ENCODE results near the gene GRK1. TPM values are rescaled to one million over a fixed set of nuclear protein-coding genes. Genes with fewer than 3 reads are reported as not detected.

The GRK1 gene
- total RNA-seq, 1 experiment from 2014 or later: not detected

- Histone ChIP-seq H3K36me3 (ENCODE audit: low read depth) (no peaks in the 10 kb centered on the region), H3K4me2 (no peak overlapping the region), H3F3A (ENCODE audit: insufficient read depth, low read depth) (peaks cover 6% of the 10 kb centered on the region; the same call in 1 of the 2 replicates), H2AFZ (no peak overlapping the region), H4K20me1 (ENCODE audit: insufficient read depth) (no peaks in the 10 kb centered on the region), H3K4me1 (replicated peaks; ENCODE audit: insufficient read depth) (0 out of 2 replicates have a peak, but pooled peaks cover 12% of the 10 kb centered on the region), H3K9me2 (ENCODE audit: insufficient read depth) (no peaks in the 10 kb centered on the region), H3K4me3 (no peak overlapping the region), H3K9me3 (ENCODE audit: insufficient read depth, low read depth) (peaks cover 6% of the 10 kb centered on the region; the same call in 1 of the 2 replicates), H3K27ac (no peak overlapping the region), H3K79me2 (ENCODE audit: low read depth) (no peaks in the 10 kb centered on the region), H3K27me3 (ENCODE audit: insufficient read depth, low read depth) (peaks cover 51% of the 10 kb centered on the region)
- intact Hi-C loops (cut with micrococcal nuclease; ENCODE audit: unreplicated experiment): no loop called here
- CTCF ChIA-PET: no interaction called here
- DNase-seq: no peak
- POLR2A ChIA-PET (ENCODE audit: unreplicated experiment): no interaction called here
- no TSS peak for BruUV-seq (replicated peaks)
- no peak for TF ChIP-seq EZH2 (IDR thresholded peaks at IDR 0.05; ENCODE audit: low read depth)
- TF ChIP-seq, protein P1, sequence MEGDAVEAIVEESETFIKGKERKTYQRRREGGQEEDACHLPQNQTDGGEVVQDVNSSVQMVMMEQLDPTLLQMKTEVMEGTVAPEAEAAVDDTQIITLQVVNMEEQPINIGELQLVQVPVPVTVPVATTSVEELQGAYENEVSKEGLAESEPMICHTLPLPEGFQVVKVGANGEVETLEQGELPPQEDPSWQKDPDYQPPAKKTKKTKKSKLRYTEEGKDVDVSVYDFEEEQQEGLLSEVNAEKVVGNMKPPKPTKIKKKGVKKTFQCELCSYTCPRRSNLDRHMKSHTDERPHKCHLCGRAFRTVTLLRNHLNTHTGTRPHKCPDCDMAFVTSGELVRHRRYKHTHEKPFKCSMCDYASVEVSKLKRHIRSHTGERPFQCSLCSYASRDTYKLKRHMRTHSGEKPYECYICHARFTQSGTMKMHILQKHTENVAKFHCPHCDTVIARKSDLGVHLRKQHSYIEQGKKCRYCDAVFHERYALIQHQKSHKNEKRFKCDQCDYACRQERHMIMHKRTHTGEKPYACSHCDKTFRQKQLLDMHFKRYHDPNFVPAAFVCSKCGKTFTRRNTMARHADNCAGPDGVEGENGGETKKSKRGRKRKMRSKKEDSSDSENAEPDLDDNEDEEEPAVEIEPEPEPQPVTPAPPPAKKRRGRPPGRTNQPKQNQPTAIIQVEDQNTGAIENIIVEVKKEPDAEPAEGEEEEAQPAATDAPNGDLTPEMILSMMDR (conservative IDR thresholded peaks at IDR 0.05): no peak
Measured at GRCh38 chr13:113769881-113770280, 102.9 kb downstream of the GRK1 start.

DNA sequence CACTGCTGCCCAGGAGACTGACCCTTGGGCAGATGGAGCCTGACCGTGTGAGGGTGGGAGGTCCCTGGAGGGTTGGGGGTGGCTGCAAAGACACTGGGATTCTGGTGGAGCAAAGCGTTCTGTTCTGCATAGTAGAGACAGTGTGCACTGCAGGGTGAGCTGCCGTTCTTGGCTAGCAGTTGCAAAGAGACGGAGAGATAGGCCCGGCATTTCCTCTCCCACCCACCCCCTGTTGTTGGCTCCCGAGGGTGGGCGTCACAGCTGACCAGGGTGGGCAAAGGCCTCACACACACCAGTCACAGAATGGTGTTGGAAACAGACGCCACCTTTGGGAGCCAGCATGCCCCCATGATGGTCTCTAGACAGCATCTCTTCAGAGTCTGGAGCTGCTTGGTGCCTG is 103.4 kb downstream of the GRK1 start:
- DNase-seq: no peak
- Histone ChIP-seq H2AFZ (no peak overlapping the region), H3K9me3 (ENCODE audit: insufficient read depth, low read depth) (peaks cover 6% of the 10 kb centered on the region; the same call in 1 of the 2 replicates), H3K9me2 (ENCODE audit: insufficient read depth) (no peaks in the 10 kb centered on the region), H3K27me3 (ENCODE audit: insufficient read depth, low read depth) (peaks cover 50% of the 10 kb centered on the region), H4K20me1 (ENCODE audit: insufficient read depth) (no peaks in the 10 kb centered on the region), H3K79me2 (ENCODE audit: low read depth) (no peaks in the 10 kb centered on the region), H3K4me2 (no peak overlapping the region), H3K36me3 (ENCODE audit: low read depth) (no peaks in the 10 kb centered on the region), H3F3A (ENCODE audit: insufficient read depth, low read depth) (peaks cover 6% of the 10 kb centered on the region; the same call in 1 of the 2 replicates), H3K27ac (no peak overlapping the region), H3K4me3 (no peak overlapping the region), H3K4me1 (replicated peaks; ENCODE audit: insufficient read depth) (0 out of 2 replicates have a peak, but pooled peaks cover 12% of the 10 kb centered on the region)
- CTCF ChIA-PET: no interaction called here
- POLR2A ChIA-PET (ENCODE audit: unreplicated experiment): no interaction called here
- intact Hi-C loops (cut with micrococcal nuclease; ENCODE audit: unreplicated experiment): no loop called here
- no TSS peak for BruUV-seq (replicated peaks)
- TF ChIP-seq, protein P1 (conservative IDR thresholded peaks at IDR 0.05): no peak
- TF ChIP-seq EZH2 (IDR thresholded peaks at IDR 0.05; ENCODE audit: low read depth): no peak

GRCh38 chr13:113770937-113771336 is 103.9 kb downstream of the GRK1 start:
- Histone ChIP-seq H3F3A (ENCODE audit: insufficient read depth, low read depth) (peaks cover 6% of the 10 kb centered on the region; the same call in 1 of the 2 replicates), H3K27me3 (ENCODE audit: insufficient read depth, low read depth) (peaks cover 48% of the 10 kb centered on the region), H3K4me3 (no peak overlapping the region), H3K79me2 (ENCODE audit: low read depth) (no peaks in the 10 kb centered on the region), H3K9me2 (ENCODE audit: insufficient read depth) (no peaks in the 10 kb centered on the region), H4K20me1 (ENCODE audit: insufficient read depth) (no peaks in the 10 kb centered on the region), H3K4me2 (no peak overlapping the region), H3K9me3 (ENCODE audit: insufficient read depth, low read depth) (peaks cover 6% of the 10 kb centered on the region; the same call in 1 of the 2 replicates), H2AFZ (no peak overlapping the region), H3K36me3 (ENCODE audit: low read depth) (no peaks in the 10 kb centered on the region), H3K4me1 (replicated peaks; ENCODE audit: insufficient read depth) (0 out of 2 replicates have a peak, but pooled peaks cover 12% of the 10 kb centered on the region), H3K27ac (no peak overlapping the region)
- no peak for DNase-seq
- intact Hi-C loops (cut with micrococcal nuclease; ENCODE audit: unreplicated experiment): no loop called here
- CTCF ChIA-PET: no interaction called here
- TF ChIP-seq EZH2 (IDR thresholded peaks at IDR 0.05; ENCODE audit: low read depth): no peak
- TF ChIP-seq, protein P1 (conservative IDR thresholded peaks at IDR 0.05): no peak
- BruUV-seq (replicated peaks): no TSS peak
- POLR2A ChIA-PET (ENCODE audit: unreplicated experiment): no interaction called here
